Cerebellar cortex (tissue), 1 donor: ENCODE measurements around the gene GPC5.
"Not testable (repeated sequence)": the region's sequence is repeated elsewhere in the genome, so short reads cannot be mapped to it uniquely, and the experiment has no call there.

Experiments used
- DNase-seq: peaks from one replicate; pipeline ENCODE4 v3.0.0-alpha.2; 2015; ENCODE audit warnings: low spot score

Gene GPC5

GRCh38 chr13:91369441-91369831, 29.0 kb upstream of the GPC5 start:
- DNase-seq = no peak

GRCh38 chr13:91370501-91370900, 27.9 kb upstream of the GPC5 start:
- DNase-seq = no peak

GRCh38 chr13:91372911-91373310, 25.5 kb upstream of the GPC5 start:
- DNase-seq = no peak

- DNase-seq = no peak
Observed at GRCh38 chr13:91375116-91375729, 23.2 kb upstream of the GPC5 start.

DNA sequence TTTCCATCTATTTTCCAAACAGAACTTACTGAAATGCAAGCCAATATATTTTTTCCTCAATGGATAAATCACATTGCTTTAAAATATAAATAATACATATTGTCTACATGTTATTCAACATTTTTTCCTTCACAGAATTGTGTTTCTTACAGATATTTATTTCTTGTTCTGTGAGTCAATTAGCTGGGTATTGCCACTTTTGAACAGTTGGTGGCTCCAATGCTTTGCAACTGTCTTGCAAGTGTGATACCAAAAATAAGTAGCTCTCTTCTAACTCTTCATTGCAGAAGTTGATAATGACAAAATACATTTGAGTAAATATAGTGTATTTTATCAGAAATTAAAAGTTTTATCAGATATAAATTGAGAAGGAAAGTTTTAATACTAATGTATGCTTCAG, 17.1 kb upstream of the GPC5 start:
- peak; percentile 25 for DNase-seq

- DNase-seq = no peak
Observed at GRCh38 chr13:91383836-91384235, 14.6 kb upstream of the GPC5 start.

DNA sequence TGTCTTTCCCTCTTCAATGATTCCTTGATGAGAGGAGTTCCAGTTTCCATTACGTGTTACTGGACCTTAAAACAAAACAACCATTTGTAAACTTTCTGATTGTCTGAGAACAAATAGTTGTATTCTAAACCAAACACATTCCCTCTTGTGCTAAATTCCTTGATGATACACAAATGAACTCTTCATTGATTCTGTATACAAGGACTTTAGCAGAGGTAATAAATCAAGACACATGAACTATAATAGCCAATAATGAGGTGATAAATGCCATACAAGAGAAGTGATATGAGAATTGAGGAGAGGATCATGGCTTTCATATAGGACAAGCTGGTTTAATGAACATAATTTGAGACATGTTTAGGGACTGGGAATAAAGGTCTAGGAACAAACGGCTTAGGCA, 13.5 kb upstream of the GPC5 start:
- DNase-seq = no peak

- DNase-seq = no peak
Observed at GRCh38 chr13:91389186-91389585, 9.2 kb upstream of the GPC5 start.

DNA sequence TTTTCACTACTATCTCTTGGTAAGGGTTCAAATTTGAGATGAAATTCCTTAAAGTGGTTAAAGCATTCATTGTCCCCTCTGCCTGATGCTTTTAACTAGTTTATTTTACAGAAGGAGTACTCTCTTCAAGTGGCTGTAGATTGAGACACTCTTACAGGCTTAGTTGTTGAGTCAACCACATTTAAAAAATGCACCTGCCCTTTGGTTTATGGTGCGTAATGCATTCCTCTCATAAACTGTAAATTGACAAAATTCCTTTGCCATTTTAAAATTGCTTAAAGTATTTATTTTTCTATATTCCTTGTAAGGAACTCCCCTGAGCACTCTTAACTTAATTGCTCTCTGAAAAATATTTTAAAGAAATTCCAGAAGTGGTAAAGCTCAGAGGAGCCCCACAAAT, 826 bp upstream of the GPC5 start:
- DNase-seq = no peak

DNA sequence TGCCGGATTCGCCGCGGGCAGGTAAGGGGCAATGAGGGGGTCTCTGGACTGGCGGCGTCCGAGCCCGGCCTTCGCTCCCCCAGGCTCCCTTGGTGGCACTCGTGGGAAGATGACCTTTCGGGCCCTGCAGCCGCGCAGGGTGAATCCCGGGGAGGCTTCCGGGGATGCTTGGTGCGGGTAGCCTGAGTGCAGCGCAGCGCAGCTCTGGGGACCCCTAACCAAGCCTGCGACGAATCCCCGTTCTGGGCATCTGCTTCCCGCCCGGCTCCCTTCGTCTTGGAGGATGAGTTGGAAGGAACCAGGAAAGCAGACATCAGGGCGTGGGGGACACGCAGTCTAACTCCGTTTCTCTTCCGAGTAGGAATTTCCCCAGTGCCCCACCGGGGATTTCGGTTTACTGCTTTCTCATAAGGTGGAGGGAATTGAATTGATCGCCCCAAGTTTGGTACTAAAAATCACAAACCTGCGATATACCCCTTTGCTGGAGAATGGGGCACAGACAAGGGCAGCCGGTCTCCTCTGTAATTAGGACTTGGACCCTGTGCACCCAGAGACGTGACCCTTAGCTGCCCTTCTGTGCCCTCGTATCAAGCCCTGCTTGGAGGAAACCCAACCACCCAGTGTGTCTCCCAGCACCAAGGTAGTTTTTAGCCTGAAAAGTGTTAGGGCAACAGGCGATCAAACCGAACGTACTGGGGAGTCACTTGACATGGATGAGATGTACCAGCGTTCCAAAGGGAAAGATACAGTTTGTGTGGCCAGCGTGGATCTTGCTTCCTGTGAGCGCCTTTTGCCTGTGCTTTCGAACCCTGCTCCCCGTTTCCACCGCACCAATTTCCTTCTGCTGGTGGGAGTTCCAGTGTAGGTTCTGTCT, 1.0 kb downstream of the GPC5 start:
- no peak for DNase-seq

DNA sequence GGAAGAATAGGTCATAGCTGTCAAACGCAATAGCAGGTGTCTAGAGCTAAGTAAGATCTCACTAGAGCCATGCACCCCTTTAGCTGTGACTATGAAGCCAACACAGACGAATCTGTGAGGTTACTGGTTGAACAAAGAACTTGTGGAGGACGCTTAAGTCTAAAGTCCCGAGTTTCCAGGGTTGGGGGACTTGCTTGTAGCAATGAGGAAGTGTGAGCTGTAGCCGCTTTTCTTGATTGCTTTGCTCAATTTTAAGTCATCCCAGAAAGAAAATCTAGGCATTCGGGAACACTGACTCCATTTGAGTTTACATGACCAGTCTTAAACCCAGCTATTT, 1.6 kb downstream of the GPC5 start:
- no peak for DNase-seq

- no peak for DNase-seq
Observed at GRCh38 chr13:91400671-91401070, 2.2 kb downstream of the GPC5 start.

GRCh38 chr13:91401920-91402319, 3.5 kb downstream of the GPC5 start:
- DNase-seq = no peak

DNA sequence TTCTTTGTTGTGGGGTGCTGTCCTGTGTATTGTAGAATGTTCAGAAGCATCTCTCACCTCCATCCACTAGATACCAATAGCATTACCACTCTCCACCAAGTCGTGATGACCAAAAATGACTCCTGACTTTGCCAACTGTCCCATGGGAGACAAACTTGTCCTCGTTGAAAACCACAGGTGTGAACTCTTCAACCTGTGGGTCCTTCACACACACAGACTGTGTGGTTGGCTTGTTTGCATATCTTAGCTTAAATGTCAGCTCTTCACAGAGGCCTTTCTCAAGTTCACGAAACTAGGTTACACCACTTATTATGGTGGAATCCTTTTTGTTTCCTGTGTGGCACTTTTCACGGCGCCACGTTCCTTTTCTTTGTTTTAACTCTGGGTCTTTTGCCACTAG, 6.8 kb downstream of the GPC5 start:
- no peak for DNase-seq

DNA sequence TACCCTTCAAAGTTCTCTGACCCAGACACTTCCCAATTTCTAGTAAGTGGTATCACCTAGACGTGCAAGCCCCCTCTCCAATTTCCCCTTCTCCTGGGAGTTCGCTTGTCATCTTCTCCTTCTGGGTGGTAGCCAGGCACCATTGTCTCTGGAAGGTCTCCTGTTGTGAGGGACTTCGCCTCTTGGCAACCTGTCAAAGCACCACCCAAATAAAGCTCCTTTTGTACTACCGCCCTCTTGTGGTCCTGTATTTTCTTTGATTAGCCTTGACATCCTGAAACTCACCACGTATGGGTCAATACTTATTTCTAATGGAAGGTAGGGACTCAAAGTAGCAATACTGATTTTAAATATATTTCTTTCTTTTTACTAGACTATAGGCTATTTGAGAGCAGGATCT, 8.2 kb downstream of the GPC5 start:
- peak; percentile 40 for DNase-seq

DNA sequence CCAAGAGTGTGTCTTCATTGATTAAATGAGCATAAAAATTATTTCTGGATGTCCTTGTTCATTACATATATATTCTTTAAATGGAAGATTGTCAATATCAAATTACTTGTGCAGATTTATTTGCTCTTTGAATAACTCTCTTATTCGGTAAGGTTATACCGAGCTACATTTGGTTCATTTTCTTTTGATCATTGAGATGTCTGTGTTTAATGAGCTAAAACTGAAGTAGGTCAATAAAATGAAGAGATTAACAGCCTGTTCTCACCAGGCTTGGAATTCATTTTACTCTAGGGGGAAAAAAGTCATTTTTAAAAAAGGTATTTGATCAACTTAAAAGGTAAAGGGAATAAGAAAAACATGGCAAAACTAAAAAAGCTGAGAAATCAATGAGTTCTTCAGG, 10.6 kb downstream of the GPC5 start:
- no peak for DNase-seq

DNA sequence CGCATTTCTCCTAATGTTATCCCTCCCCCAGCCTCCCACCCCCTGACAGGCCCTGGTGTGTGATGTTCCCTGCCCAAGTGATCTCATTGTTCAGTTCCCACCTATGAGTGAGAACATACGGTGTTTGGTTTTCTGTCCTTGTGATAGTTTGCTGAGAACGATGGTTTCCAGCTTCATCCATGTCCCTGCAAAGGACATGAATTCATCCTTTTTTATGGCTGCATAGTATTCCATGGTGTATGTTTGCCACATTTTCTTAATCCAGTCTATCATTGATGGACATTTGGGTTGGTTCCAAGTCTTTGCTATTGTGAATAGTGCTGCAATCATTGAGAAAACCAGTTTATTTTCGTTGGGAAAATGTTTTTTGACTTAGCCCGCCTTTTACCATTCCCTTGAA, 18.2 kb downstream of the GPC5 start:
- DNase-seq = not testable (repeated sequence)

GRCh38 chr13:91417660-91418325, 19.4 kb downstream of the GPC5 start:
- DNase-seq = no peak

- no peak for DNase-seq
Observed at GRCh38 chr13:91426913-91427312, 28.5 kb downstream of the GPC5 start.

DNA sequence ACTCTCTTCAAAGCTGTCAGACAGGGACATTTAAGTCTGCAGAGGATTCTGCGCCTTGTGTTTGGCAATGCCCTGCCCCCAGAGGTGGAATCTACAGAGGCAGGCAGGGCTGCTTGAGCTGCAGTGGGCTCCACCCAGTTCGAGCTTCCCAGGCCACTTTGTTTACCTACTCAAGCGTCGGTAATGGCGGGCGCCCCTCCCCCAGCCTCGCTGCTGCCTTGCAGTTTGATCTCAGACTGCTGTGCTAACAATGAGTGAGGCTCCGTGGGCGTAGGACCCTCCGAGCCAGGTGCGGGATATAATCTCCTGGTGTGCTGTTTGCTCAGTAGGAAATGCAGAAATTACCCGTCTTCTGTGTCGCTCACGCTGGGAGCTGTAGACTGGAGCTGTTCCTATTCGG, 40.3 kb downstream of the GPC5 start:
- not testable (repeated sequence) for DNase-seq

DNA sequence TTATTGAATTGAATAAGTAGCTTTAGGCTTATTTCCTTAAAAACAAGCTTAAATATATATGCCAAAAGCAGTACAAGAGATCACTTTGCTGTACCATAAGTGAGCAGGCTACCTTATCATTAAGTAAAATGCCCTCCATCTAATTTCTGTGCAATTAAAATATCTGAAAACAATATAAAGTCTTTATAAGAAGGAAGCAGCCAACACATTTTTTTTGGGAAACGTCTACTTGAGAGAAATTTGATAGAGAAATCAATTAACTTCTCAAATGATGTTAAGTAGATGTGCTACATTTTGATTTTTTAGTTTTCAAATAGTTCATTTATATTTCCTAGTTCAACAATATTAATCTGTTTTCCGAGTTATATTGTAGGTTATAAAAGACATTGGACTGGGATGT, 52.5 kb downstream of the GPC5 start:
- no peak for DNase-seq

GRCh38 chr13:91454666-91455065, 56.2 kb downstream of the GPC5 start:
- DNase-seq = no peak

DNA sequence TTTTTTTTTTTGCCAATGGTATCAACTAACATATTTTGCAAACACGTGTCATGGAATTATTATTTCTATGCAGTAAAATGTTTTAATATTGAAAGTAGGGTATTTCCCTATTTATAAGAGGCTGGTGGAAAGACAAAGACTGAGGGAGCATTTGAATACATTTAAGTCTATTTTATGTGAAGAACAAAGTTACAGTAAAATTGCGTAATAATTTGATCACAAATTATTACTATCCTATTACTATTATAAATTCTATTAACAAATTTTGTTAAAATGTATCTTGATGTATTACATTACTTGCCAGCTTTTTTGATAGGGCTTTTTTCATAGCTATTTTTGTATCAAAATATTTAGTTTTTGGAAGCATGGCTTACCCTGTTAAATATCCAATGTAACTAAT, 58.4 kb downstream of the GPC5 start:
- DNase-seq = no peak
